Activated T-cell treated with anti-CD3 and anti-CD28 coated beads, Interleukin-2, amount 50 U/mL, for 1 hour (primary cell): ENCODE data around the gene ST3GAL5.
"Not testable (repeated sequence)": the region's sequence is repeated elsewhere in the genome, so short reads cannot be mapped to it uniquely, and the experiment has no call there.

ENCODE experiments used
- DNase-seq: peaks from one replicate; pipeline ENCODE4 v3.0.0-alpha.2; 2020

The ST3GAL5 gene

GRCh38 chr2:85915606-85916303 is 27.0 kb upstream of the ST3GAL5 start:
- no peak for DNase-seq

GRCh38 chr2:85914922-85915321 is 26.1 kb upstream of the ST3GAL5 start:
- DNase-seq = no peak

GRCh38 chr2:85913884-85914881 is 25.4 kb upstream of the ST3GAL5 start:
- no peak for DNase-seq

- no peak for DNase-seq
These were observed 23.3 kb upstream of the ST3GAL5 start for GRCh38 chr2:85911814-85912692.

GRCh38 chr2:85911097-85911496 is 22.3 kb upstream of the ST3GAL5 start:
- no peak for DNase-seq

GRCh38 chr2:85909005-85909404 is 20.2 kb upstream of the ST3GAL5 start:
- DNase-seq = no peak

GRCh38 chr2:85908506-85908905 is 19.7 kb upstream of the ST3GAL5 start:
- DNase-seq = no peak

GRCh38 chr2:85907671-85908157 is 18.9 kb upstream of the ST3GAL5 start:
- DNase-seq = no peak

GRCh38 chr2:85906748-85907147 is 18.0 kb upstream of the ST3GAL5 start:
- DNase-seq = no peak

- no peak for DNase-seq
These were observed 17.1 kb upstream of the ST3GAL5 start for GRCh38 chr2:85905891-85906290.

GRCh38 chr2:85905187-85905666 is 16.4 kb upstream of the ST3GAL5 start:
- no peak for DNase-seq

- no peak for DNase-seq
These were observed 15.1 kb upstream of the ST3GAL5 start for GRCh38 chr2:85903849-85904248.

GRCh38 chr2:85902496-85902895 is 13.7 kb upstream of the ST3GAL5 start:
- DNase-seq = no peak

- no peak for DNase-seq
These were observed 12.4 kb upstream of the ST3GAL5 start for GRCh38 chr2:85901155-85901554.

GRCh38 chr2:85900366-85900765 is 11.6 kb upstream of the ST3GAL5 start:
- no peak for DNase-seq

GRCh38 chr2:85899849-85900248 is 11.1 kb upstream of the ST3GAL5 start:
- DNase-seq = no peak

- DNase-seq = no peak
These were observed 10.5 kb upstream of the ST3GAL5 start for GRCh38 chr2:85899284-85899683.

- DNase-seq = no peak
These were observed 10.1 kb upstream of the ST3GAL5 start for GRCh38 chr2:85898881-85899280.

- DNase-seq = not testable (repeated sequence)
These were observed 5.9 kb upstream of the ST3GAL5 start for GRCh38 chr2:85894554-85895278.

- no peak for DNase-seq
These were observed 4.9 kb upstream of the ST3GAL5 start for GRCh38 chr2:85893428-85894258.
